BE2C (cell line): ENCODE results near the gene ANK3.

Source experiments
- DNase-seq: peaks from one replicate; pipeline ENCODE4 v3.0.0-alpha.2; 2020
- H3K27me3 ChIP-seq: fragments of 250-450 bp; sonication (Bioruptor Pico); 2 replicates; pipeline ENCODE4 v1.5.1; 2020; ENCODE audit warnings: mild to moderate bottlenecking
- H3K36me3 ChIP-seq: fragments of 250-450 bp; sonication (Bioruptor Pico); 2 replicates; pipeline ENCODE4 v1.5.1; 2020; ENCODE audit warnings: mild to moderate bottlenecking
- H3K4me1 ChIP-seq: fragments of 250-450 bp; sonication (Bioruptor Pico); 2 replicates; pipeline ENCODE4 v1.5.1; 2020
- H3K4me3 ChIP-seq: 2 replicates; pipeline ENCODE4 v1.5.1; 2011; ENCODE audit warnings: low read depth, low read length
- H3K9me3 ChIP-seq: fragments of 250-450 bp; sonication (Bioruptor Pico); 2 replicates; pipeline ENCODE4 v1.5.1; 2020
- TF ChIP-seq, protein P1 (sequence below): IDR thresholded peaks from 2 replicates; pipeline ENCODE4 v1.5.1; 2012; ENCODE audit warnings: mild to moderate bottlenecking, low read depth, low read length

The ANK3 gene

DNA sequence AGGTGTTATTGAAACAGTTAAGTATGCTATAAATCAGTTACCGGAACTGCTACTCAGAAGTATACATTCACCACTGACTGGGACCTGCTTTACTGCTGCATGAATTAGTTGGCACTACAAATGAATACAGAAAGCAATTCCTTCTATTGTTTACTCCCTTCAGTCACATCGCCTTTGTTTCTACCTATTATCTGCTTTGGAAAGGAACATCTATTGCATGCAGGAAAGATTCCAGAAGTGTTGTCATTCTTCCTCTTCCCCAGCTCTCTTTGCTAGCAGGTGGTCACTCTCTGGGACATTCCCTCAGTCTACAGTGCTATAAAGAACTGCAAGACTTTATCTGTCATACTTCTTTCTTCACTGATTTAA lies 131.3 kb downstream of the ANK3 start:
- peaks cover 4% of the 10 kb centered on the region; the same call in 1 of the 2 replicates for H3K4me1 ChIP-seq
- H3K4me3 ChIP-seq = no peak overlapping the region
- TF ChIP-seq, protein P1, sequence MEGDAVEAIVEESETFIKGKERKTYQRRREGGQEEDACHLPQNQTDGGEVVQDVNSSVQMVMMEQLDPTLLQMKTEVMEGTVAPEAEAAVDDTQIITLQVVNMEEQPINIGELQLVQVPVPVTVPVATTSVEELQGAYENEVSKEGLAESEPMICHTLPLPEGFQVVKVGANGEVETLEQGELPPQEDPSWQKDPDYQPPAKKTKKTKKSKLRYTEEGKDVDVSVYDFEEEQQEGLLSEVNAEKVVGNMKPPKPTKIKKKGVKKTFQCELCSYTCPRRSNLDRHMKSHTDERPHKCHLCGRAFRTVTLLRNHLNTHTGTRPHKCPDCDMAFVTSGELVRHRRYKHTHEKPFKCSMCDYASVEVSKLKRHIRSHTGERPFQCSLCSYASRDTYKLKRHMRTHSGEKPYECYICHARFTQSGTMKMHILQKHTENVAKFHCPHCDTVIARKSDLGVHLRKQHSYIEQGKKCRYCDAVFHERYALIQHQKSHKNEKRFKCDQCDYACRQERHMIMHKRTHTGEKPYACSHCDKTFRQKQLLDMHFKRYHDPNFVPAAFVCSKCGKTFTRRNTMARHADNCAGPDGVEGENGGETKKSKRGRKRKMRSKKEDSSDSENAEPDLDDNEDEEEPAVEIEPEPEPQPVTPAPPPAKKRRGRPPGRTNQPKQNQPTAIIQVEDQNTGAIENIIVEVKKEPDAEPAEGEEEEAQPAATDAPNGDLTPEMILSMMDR = no peak
- H3K27me3 ChIP-seq = no peaks in the 10 kb centered on the region
- H3K9me3 ChIP-seq = no peaks in the 10 kb centered on the region
- no peaks in the 10 kb centered on the region for H3K36me3 ChIP-seq
- DNase-seq = no peak

DNA sequence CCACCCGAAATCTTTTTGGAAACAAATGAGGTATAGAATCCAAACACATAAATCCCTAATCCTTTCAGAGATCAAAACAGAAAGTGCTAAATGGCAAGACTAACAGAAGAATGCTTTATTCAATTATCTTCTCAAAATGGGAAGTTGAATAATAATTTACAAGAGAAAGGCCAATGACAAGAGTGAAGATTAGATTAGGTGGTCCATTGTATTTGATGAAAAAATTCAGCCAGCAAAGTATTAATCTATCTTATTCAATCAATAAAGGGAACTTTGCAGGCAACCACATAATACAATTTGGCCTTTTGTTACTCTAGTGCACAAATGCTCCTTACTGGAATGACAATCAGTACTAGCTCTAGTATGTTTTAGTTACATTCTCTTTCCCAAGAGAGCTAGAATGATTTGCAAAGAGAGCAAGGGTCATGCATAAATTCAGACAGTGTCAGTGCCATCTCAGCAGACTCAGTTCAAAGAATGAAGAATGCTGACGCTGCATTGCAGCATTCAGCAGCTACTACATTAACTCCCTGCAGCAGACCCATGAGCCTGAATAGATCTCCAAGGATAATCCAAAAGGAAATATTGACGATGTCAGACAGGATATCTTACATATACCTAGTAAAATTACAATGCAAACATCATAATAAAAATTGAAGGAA lies 131.8 kb downstream of the ANK3 start:
- H3K36me3 ChIP-seq = no peaks in the 10 kb centered on the region
- no peaks in the 10 kb centered on the region for H3K27me3 ChIP-seq
- no peak overlapping the region for H3K4me3 ChIP-seq
- DNase-seq = no peak
- H3K9me3 ChIP-seq = no peaks in the 10 kb centered on the region
- TF ChIP-seq, protein P1 = no peak
- peaks cover 4% of the 10 kb centered on the region; the same call in 1 of the 2 replicates for H3K4me1 ChIP-seq

DNA sequence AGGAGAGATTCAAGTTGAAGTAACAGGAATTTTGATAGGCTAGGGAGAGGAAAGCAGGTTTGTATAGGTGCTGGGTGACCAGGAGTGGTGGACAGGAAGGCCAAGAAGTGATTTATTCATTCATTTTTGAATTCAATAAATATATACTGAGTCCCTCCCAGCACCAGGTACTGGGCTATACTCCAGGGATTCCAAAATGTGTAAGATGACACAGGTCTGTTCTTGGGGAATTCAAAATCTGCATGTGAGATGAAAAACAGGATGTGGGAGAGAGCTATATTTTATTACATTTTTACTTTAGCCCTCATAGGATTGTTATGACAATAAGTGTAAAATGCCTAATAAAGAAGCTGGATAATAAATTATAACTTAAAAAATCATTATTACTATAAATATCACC lies 134.9 kb downstream of the ANK3 start:
- Histone ChIP-seq H3K9me3 (no peaks in the 10 kb centered on the region), H3K4me1 (peaks cover 4% of the 10 kb centered on the region; the same call in 1 of the 2 replicates), H3K36me3 (no peaks in the 10 kb centered on the region), H3K4me3 (no peak overlapping the region), H3K27me3 (no peaks in the 10 kb centered on the region)
- TF ChIP-seq, protein P1 = no peak
- no peak for DNase-seq

DNA sequence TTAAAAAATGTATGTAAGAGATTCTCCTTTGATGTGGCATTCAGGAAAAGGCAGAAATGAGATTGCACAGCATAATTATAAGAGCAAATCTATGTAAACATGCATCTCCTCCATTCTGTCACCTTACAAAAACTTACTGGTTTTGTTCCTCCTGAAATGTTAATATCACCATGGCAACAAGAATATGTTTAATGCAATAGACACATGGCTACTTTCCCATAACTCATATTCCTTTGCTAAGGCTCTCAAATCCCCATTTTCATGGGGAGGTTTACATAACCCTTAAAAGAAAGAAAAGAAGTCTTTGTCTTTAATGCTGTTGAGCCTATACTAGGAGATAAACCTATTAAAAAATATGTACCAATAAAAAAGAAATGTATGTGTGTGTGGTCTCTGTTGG lies 136.2 kb downstream of the ANK3 start:
- Histone ChIP-seq H3K4me1 (peaks cover 4% of the 10 kb centered on the region; the same call in 1 of the 2 replicates), H3K9me3 (no peaks in the 10 kb centered on the region), H3K4me3 (no peak overlapping the region), H3K36me3 (no peaks in the 10 kb centered on the region), H3K27me3 (no peaks in the 10 kb centered on the region)
- no peak for DNase-seq
- TF ChIP-seq, protein P1 = no peak

DNA sequence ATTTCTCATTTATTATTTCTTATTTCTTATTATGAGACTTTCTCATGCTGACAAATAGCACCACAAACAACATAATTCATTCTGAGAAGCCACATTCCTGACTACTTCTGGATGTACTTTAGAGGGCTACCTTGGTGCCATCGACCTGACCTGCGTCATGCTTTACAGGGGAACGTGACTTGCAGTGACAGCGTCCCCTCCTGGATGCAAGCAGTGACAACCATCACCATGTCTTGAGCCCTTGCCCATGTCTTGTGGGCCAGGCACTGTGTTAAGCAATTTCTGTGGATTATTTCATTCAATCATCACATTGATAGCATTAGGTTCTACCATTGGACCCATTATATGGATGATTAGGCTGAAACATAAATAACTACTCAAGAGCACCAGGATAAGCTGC lies 137.0 kb downstream of the ANK3 start:
- Histone ChIP-seq H3K36me3 (no peaks in the 10 kb centered on the region), H3K9me3 (no peaks in the 10 kb centered on the region), H3K4me3 (no peak overlapping the region), H3K27me3 (no peaks in the 10 kb centered on the region), H3K4me1 (no peaks in the 10 kb centered on the region)
- TF ChIP-seq, protein P1 = no peak
- DNase-seq = no peak

DNA sequence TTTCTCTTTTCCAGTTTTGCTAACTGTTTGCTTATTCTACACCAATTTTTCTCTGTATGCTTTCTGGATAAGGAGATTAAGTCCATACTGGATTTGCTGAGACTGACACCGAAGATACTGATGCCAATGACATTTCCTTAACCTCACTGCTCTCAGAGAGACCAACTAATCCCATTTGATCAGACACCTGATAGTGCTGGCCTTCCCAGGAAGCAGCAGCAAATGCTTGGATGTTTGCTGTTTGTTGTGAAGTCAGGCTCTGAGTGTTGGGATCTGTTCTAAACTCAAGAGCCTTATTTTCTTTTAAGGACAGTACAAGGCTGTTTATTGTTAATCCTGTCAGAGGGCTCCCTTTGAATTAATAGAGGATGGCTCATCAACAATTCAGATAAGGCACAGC lies 143.3 kb downstream of the ANK3 start:
- TF ChIP-seq, protein P1 = no peak
- Histone ChIP-seq H3K36me3 (no peaks in the 10 kb centered on the region), H3K4me3 (no peak overlapping the region), H3K9me3 (no peaks in the 10 kb centered on the region), H3K27me3 (no peaks in the 10 kb centered on the region), H3K4me1 (no peaks in the 10 kb centered on the region; the same call in 1 of the 2 replicates)
- no peak for DNase-seq
